C4-2B (cell line): ENCODE measurements around the gene EME1.

Experiments used
- H3K27ac ChIP-seq: fragments of 450-650 bp; 2 replicates; pipeline ENCODE4 v1.5.1; 2017
- CTCF ChIP-seq: fragments of 450-650 bp; conservative IDR thresholded peaks from 2 replicates; pipeline ENCODE4 v1.5.1; 2017; ENCODE audit warnings: mild to moderate bottlenecking
- ZFX ChIP-seq: fragments of 450-650 bp; IDR thresholded peaks from 2 replicates; pipeline ENCODE4 v1.6.1; 2017

Gene EME1

GRCh38 chr17:50428831-50429424 lies 55.9 kb downstream of the EME1 start:
- no peak for TF ChIP-seq ZFX
- no peak for TF ChIP-seq CTCF
- no peak overlapping the region for H3K27ac ChIP-seq

DNA sequence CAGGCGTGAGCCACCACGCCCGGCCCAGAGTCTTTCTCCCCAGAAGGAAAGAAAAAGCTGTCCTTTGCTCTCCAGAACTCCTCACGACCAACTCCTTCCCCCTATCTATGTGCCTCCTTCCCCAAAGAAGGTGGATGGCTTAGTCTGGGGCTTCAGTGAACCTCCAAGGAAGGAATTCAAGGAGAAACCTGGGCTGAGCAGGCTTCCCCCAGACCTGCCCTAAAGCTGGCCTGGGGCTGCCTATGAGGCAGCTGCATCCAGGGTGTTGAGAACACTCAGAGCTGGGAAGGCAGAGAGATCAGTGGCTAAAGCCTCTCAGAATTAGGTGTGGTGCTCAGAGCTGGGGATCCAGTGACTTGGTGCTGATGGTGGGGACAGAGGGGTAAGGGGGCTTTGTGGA lies 56.8 kb downstream of the EME1 start:
- H3K27ac ChIP-seq: no peak overlapping the region
- TF ChIP-seq ZFX: no peak
- TF ChIP-seq CTCF: no peak
